Trophoblast cell (in vitro differentiated cells and primary cell): ENCODE results near the gene NFKBIE.
A peak's percentile ranks its signal among the peaks of the same experiment; 100 is the strongest.

Source experiments
- DNase-seq, 2 donors: peaks; one replicate each; pipeline ENCODE4 v3.0.0-alpha.2; 2016
- H2AFZ ChIP-seq: 2 replicates; pipeline ENCODE4 v1.6.1; 2013; ENCODE audit warnings: low read length, moderate library complexity, mild to moderate bottlenecking; ENCODE audit not compliant: insufficient read depth, poor library complexity
- H2AK5ac ChIP-seq: 2 replicates; pipeline ENCODE4 v1.6.1; 2013; ENCODE audit warnings: mild to moderate bottlenecking, low read length
- H2BK120ac ChIP-seq: 2 replicates; pipeline ENCODE4 v1.6.1; 2013; ENCODE audit warnings: low read length, mild to moderate bottlenecking, moderate library complexity; ENCODE audit not compliant: insufficient read depth, poor library complexity
- H2BK12ac ChIP-seq: 2 replicates; pipeline ENCODE4 v1.6.1; 2013; ENCODE audit warnings: mild to moderate bottlenecking, low read length, moderate library complexity
- H2BK5ac ChIP-seq: 2 replicates; pipeline ENCODE4 v1.6.1; 2013; ENCODE audit warnings: low read length, low read depth, moderate library complexity, mild to moderate bottlenecking; ENCODE audit not compliant: poor library complexity
- H3K14ac ChIP-seq: 2 replicates; pipeline ENCODE4 v1.6.1; 2013; ENCODE audit warnings: mild to moderate bottlenecking, low read length
- H3K18ac ChIP-seq: 2 replicates; pipeline ENCODE4 v1.6.1; 2013; ENCODE audit warnings: mild to moderate bottlenecking, low read length
- H3K23ac ChIP-seq: 2 replicates; pipeline ENCODE4 v1.6.1; 2013; ENCODE audit warnings: low read length
- H3K27ac ChIP-seq: 2 replicates; pipeline ENCODE4 v1.5.1; 2013; ENCODE audit warnings: low read depth, mild to moderate bottlenecking, inconsistent platforms, low read length, moderate library complexity
- H3K27me3 ChIP-seq: 2 replicates; pipeline ENCODE4 v1.6.1; 2013; ENCODE audit warnings: inconsistent platforms, mild to moderate bottlenecking, low read length, moderate library complexity; ENCODE audit not compliant: insufficient read depth
- H3K36me3 ChIP-seq, 2 experiments: 1 replicate in 1 of 2; 2 replicates in 1 of 2; pipeline ENCODE4 v1.6.1; 2013; ENCODE audit warnings: low read length in 2 of 2, mild to moderate bottlenecking in 2 of 2, moderate library complexity in 1 of 2; ENCODE audit not compliant: insufficient read depth in 2 of 2, control insufficient read depth in 1 of 2
- H3K4ac ChIP-seq: 2 replicates; pipeline ENCODE4 v1.6.1; 2013; ENCODE audit warnings: low read depth, mild to moderate bottlenecking, low read length, moderate library complexity
- H3K4me1 ChIP-seq, 2 experiments: 1 replicate in 1 of 2; 2 replicates in 1 of 2; pipeline ENCODE4 v1.6.1; 2013; ENCODE audit warnings: low read length in 2 of 2, mild to moderate bottlenecking in 2 of 2, moderate library complexity in 1 of 2; ENCODE audit not compliant: insufficient read depth in 2 of 2, control insufficient read depth in 1 of 2
- H3K4me2 ChIP-seq: 2 replicates; pipeline ENCODE4 v1.6.1; 2013; ENCODE audit warnings: inconsistent platforms, mild to moderate bottlenecking, low read length, moderate library complexity
- H3K4me3 ChIP-seq: 2 replicates; pipeline ENCODE4 v1.5.1; 2013; ENCODE audit warnings: mild to moderate bottlenecking, low read depth, low read length, inconsistent platforms
- H3K79me1 ChIP-seq: one replicate; pipeline ENCODE4 v1.6.1; 2013; ENCODE audit warnings: low read length
- H3K79me2 ChIP-seq: 2 replicates; pipeline ENCODE4 v1.6.1; 2013; ENCODE audit warnings: low read length, mild to moderate bottlenecking; ENCODE audit not compliant: control insufficient read depth, insufficient read depth, poor library complexity
- H3K9ac ChIP-seq: 2 replicates; pipeline ENCODE4 v1.6.1; 2013; ENCODE audit warnings: mild to moderate bottlenecking, low read length
- H3K9me3 ChIP-seq: 2 replicates; pipeline ENCODE4 v1.6.1; 2013; ENCODE audit warnings: low read depth, mild to moderate bottlenecking, control low read depth, inconsistent platforms, low read length; ENCODE audit not compliant: insufficient read depth
- H4K12ac ChIP-seq: 2 replicates; pipeline ENCODE4 v1.6.1; 2013; ENCODE audit warnings: low read depth, mild to moderate bottlenecking, low read length, moderate library complexity
- H4K8ac ChIP-seq: 2 replicates; pipeline ENCODE4 v1.6.1; 2013; ENCODE audit warnings: low read depth, mild to moderate bottlenecking, low read length, moderate library complexity
- H4K91ac ChIP-seq: one replicate; pipeline ENCODE4 v1.6.1; 2013; ENCODE audit warnings: low read depth, mild to moderate bottlenecking, low read length, moderate library complexity
- WGBS: extraction: QIAGEN DNeasy Blood & Tissue Kit; methylation state at CpG from one replicate; pipeline ENCODE4 v1.1.7; 2013; ENCODE audit warnings: missing lambda C conversion rate; ENCODE audit not compliant: insufficient read length, insufficient coverage; ENCODE audit errors: extremely low coverage; 5-methylcytosine and 5-hydroxymethylcytosine counted together

The NFKBIE gene

GRCh38 chr6:44257025-44257752 is 8.2 kb downstream of the NFKBIE start, which contains the start of gene SLC35B2:
Gene SLC35B2 (minus strand): TSS chr6:44257528. CDS start chr6:44257410, 118 bp downstream.
- peak within 1 kb of the TSS; percentile 93 for H2AFZ ChIP-seq
- H3K9ac ChIP-seq: peak within 1 kb of the TSS; percentile 89
- H3K79me2 ChIP-seq: peaks cover 8% of the 10 kb centered on the region
- peak within 1 kb of the TSS; percentile 93 for H3K4me3 ChIP-seq
- peak within 1 kb of the TSS; percentile 84 for H4K12ac ChIP-seq
- peaks cover 9% of the 10 kb centered on the region for H3K79me1 ChIP-seq
- peaks cover 47 to 56% of the 10 kb centered on the region in 2 experiments for H3K36me3 ChIP-seq
- peak within 1 kb of the TSS; percentile 91 for H3K14ac ChIP-seq
- peak within 1 kb of the TSS; percentile 63 for H3K4ac ChIP-seq
- no peaks in the 10 kb centered on the region for H3K27me3 ChIP-seq
- H4K8ac ChIP-seq: peak within 1 kb of the TSS; percentile 75
- H3K4me2 ChIP-seq: peak within 1 kb of the TSS; percentile 95
- H2BK5ac ChIP-seq: peak within 1 kb of the TSS; percentile 83
- peak; percentile 35 to 65 for DNase-seq
- H2BK120ac ChIP-seq: peak within 1 kb of the TSS; percentile 72
- H3K23ac ChIP-seq: no peak within 1 kb of the TSS
- WGBS: no CpG with 5 or more reads among the region's 80 CpGs
- peak within 1 kb of the TSS; percentile 95 for H3K18ac ChIP-seq
- H2BK12ac ChIP-seq: peak within 1 kb of the TSS; percentile 20
- H3K9me3 ChIP-seq: no peaks in the 10 kb centered on the region
- peak within 1 kb of the TSS; percentile 84 for H3K27ac ChIP-seq
- H3K4me1 ChIP-seq: peaks cover 9% of the 10 kb centered on the region in 2 experiments
- peak within 1 kb of the TSS; percentile 95 for H4K91ac ChIP-seq
- H2AK5ac ChIP-seq: peak within 1 kb of the TSS; percentile 84

- H3K18ac ChIP-seq: peak overlapping the region; percentile 95
- H2BK5ac ChIP-seq: peak overlapping the region; percentile 83
- peak overlapping the region; percentile 95 for H3K4me2 ChIP-seq
- H3K4me3 ChIP-seq: peak overlapping the region; percentile 93
- peak overlapping the region; percentile 63 for H3K4ac ChIP-seq
- DNase-seq: no peak
- H3K79me2 ChIP-seq: peaks cover 8% of the 10 kb centered on the region
- H3K27me3 ChIP-seq: no peaks in the 10 kb centered on the region
- peak overlapping the region; percentile 91 for H3K14ac ChIP-seq
- H2AFZ ChIP-seq: peak overlapping the region; percentile 12
- peak overlapping the region; percentile 84 for H2AK5ac ChIP-seq
- H3K9me3 ChIP-seq: no peaks in the 10 kb centered on the region
- no CpG with 5 or more reads among the region's 12 CpGs for WGBS
- peaks cover 9% of the 10 kb centered on the region for H3K79me1 ChIP-seq
- peak overlapping the region; percentile 75 for H4K8ac ChIP-seq
- H3K9ac ChIP-seq: peak overlapping the region; percentile 89
- peaks cover 9% of the 10 kb centered on the region in 2 experiments for H3K4me1 ChIP-seq
- H2BK120ac ChIP-seq: peak overlapping the region; percentile 72
- H3K36me3 ChIP-seq: peaks cover 50 to 60% of the 10 kb centered on the region in 2 experiments
- H4K12ac ChIP-seq: peak overlapping the region; percentile 84
- H3K23ac ChIP-seq: no peak overlapping the region
- peak overlapping the region; percentile 95 for H4K91ac ChIP-seq
- H3K27ac ChIP-seq: peak overlapping the region; percentile 84
- H2BK12ac ChIP-seq: no peak overlapping the region
These were observed 8.7 kb downstream of the NFKBIE start for GRCh38 chr6:44256775-44257024.

GRCh38 chr6:44255871-44256774 is 9.2 kb downstream of the NFKBIE start:
- peak overlapping the region; percentile 63 for H3K4ac ChIP-seq
- H4K12ac ChIP-seq: peak overlapping the region; percentile 84
- H3K27me3 ChIP-seq: no peaks in the 10 kb centered on the region
- H3K79me1 ChIP-seq: peaks cover 9% of the 10 kb centered on the region
- no CpG with 5 or more reads among the region's 15 CpGs for WGBS
- peak overlapping the region; percentile 83 for H2BK5ac ChIP-seq
- H3K9me3 ChIP-seq: no peaks in the 10 kb centered on the region
- H3K4me2 ChIP-seq: peak overlapping the region; percentile 95
- peak overlapping the region; percentile 84 for H2AK5ac ChIP-seq
- DNase-seq: peak; percentile 47 to 60
- peaks cover 9% of the 10 kb centered on the region in 2 experiments for H3K4me1 ChIP-seq
- peaks cover 8% of the 10 kb centered on the region for H3K79me2 ChIP-seq
- H2BK12ac ChIP-seq: no peak overlapping the region
- H3K36me3 ChIP-seq: peaks cover 50 to 60% of the 10 kb centered on the region in 2 experiments
- H3K9ac ChIP-seq: peak overlapping the region; percentile 89
- H3K27ac ChIP-seq: peak overlapping the region; percentile 84
- peak overlapping the region; percentile 95 for H4K91ac ChIP-seq
- H3K14ac ChIP-seq: peak overlapping the region; percentile 91
- H2BK120ac ChIP-seq: peak overlapping the region; percentile 72
- peak overlapping the region; percentile 12 for H2AFZ ChIP-seq
- H4K8ac ChIP-seq: peak overlapping the region; percentile 75
- peak overlapping the region; percentile 95 for H3K18ac ChIP-seq
- peak overlapping the region; percentile 93 for H3K4me3 ChIP-seq
- no peak overlapping the region for H3K23ac ChIP-seq

GRCh38 chr6:44255105-44255808 is 10.1 kb downstream of the NFKBIE start:
- H3K23ac ChIP-seq: no peak overlapping the region
- no peak overlapping the region for H3K4me3 ChIP-seq
- H2BK12ac ChIP-seq: no peak overlapping the region
- DNase-seq: peak; percentile 26 to 44
- peaks cover 9% of the 10 kb centered on the region for H3K79me1 ChIP-seq
- H3K27me3 ChIP-seq: no peaks in the 10 kb centered on the region
- no peak overlapping the region for H4K8ac ChIP-seq
- H2BK120ac ChIP-seq: no peak overlapping the region
- no peak overlapping the region for H2AK5ac ChIP-seq
- H3K79me2 ChIP-seq: peaks cover 8% of the 10 kb centered on the region
- H3K36me3 ChIP-seq: peaks cover 48 to 67% of the 10 kb centered on the region in 2 experiments
- H3K14ac ChIP-seq: no peak overlapping the region
- no peak overlapping the region for H2BK5ac ChIP-seq
- no CpG with 5 or more reads among the region's 16 CpGs for WGBS
- H3K27ac ChIP-seq: no peak overlapping the region
- no peak overlapping the region for H3K9ac ChIP-seq
- no peak overlapping the region for H3K4ac ChIP-seq
- H3K18ac ChIP-seq: no peak overlapping the region
- no peak overlapping the region for H3K4me2 ChIP-seq
- H4K91ac ChIP-seq: no peak overlapping the region
- no peak overlapping the region for H2AFZ ChIP-seq
- H3K4me1 ChIP-seq: peaks cover 9% of the 10 kb centered on the region in 2 experiments
- no peaks in the 10 kb centered on the region for H3K9me3 ChIP-seq
- H4K12ac ChIP-seq: no peak overlapping the region
